Neural progenitor cell (in vitro differentiated cells): ENCODE data around the gene MAFF. TPM values are rescaled to one million over a fixed set of nuclear protein-coding genes. Genes with fewer than 3 reads are reported as not detected.
A peak's percentile ranks its signal among the peaks of the same experiment; 100 is the strongest.
"Not testable (repeated sequence)": the region's sequence is repeated elsewhere in the genome, so short reads cannot be mapped to it uniquely, and the experiment has no call there.

ENCODE experiments used
- DNase-seq: peaks from one replicate; pipeline ENCODE4 v3.0.0-alpha.2; 2016; ENCODE audit warnings: low spot score
- H2AFZ ChIP-seq: fragments of 200-600 bp; sonication (generic); replicated peaks from 2 replicates; pipeline ENCODE4 v1.6.1; 2016; ENCODE audit warnings: antibody characterized with exemption
- H3F3A ChIP-seq: fragments of 200-600 bp; sonication (generic); 2 replicates; pipeline ENCODE4 v1.6.1; 2016; ENCODE audit warnings: antibody characterized with exemption, low read depth
- H3K27ac ChIP-seq: fragments of 200-600 bp; sonication (generic); 2 replicates; pipeline ENCODE4 v1.5.1; 2016; ENCODE audit warnings: mild to moderate bottlenecking
- H3K27me3 ChIP-seq: fragments of 200-600 bp; sonication (generic); 2 replicates; pipeline ENCODE4 v1.6.1; 2016; ENCODE audit warnings: mild to moderate bottlenecking, moderate library complexity
- H3K36me3 ChIP-seq: fragments of 200-600 bp; sonication (generic); 2 replicates; pipeline ENCODE4 v1.5.1; 2016
- H3K4me1 ChIP-seq: fragments of 200-600 bp; sonication (generic); 2 replicates; pipeline ENCODE4 v1.6.1; 2016; ENCODE audit warnings: mixed run types
- H3K4me2 ChIP-seq: fragments of 200-600 bp; sonication (generic); 2 replicates; pipeline ENCODE4 v1.6.1; 2016
- H3K4me3 ChIP-seq: fragments of 200-600 bp; sonication (generic); 2 replicates; pipeline ENCODE4 v1.5.1; 2016
- H3K79me2 ChIP-seq: fragments of 200-600 bp; sonication (generic); 2 replicates; pipeline ENCODE4 v1.6.1; 2016; ENCODE audit warnings: low read depth
- H3K9ac ChIP-seq: fragments of 200-600 bp; sonication (generic); 2 replicates; pipeline ENCODE4 v1.6.1; 2016
- H3K9me3 ChIP-seq: fragments of 200-600 bp; sonication (generic); 2 replicates; pipeline ENCODE4 v1.5.1; 2016; ENCODE audit warnings: low read depth
- H4K20me1 ChIP-seq: fragments of 200-600 bp; sonication (generic); 2 replicates; pipeline ENCODE4 v1.6.1; 2016; ENCODE audit warnings: low read depth
- H3K27ac Mint-ChIP-seq: 3 replicates; pipeline ENCODE4 v1.8.0; 2021; ENCODE audit warnings: mixed read lengths
- H3K27me3 Mint-ChIP-seq: 2 replicates; pipeline ENCODE4 v1.8.0; 2022; ENCODE audit warnings: low read depth, mild to moderate bottlenecking, inconsistent platforms, moderate library complexity, mixed read lengths; ENCODE audit not compliant: insufficient read depth
- H3K36me3 Mint-ChIP-seq: 3 replicates; pipeline ENCODE4 v1.8.0; 2021; ENCODE audit warnings: mixed read lengths
- H3K4me1 Mint-ChIP-seq: 3 replicates; pipeline ENCODE4 v1.8.0; 2021; ENCODE audit warnings: mixed read lengths
- H3K4me3 Mint-ChIP-seq: 3 replicates; pipeline ENCODE4 v1.8.0; 2021; ENCODE audit warnings: mild to moderate bottlenecking, moderate library complexity, mixed read lengths
- H3K9me3 Mint-ChIP-seq: 3 replicates; pipeline ENCODE4 v1.8.0; 2020; ENCODE audit warnings: mixed read lengths
- CTCF ChIP-seq: fragments of 200-600 bp; sonication (generic); IDR thresholded peaks from 2 replicates; pipeline ENCODE4 v1.5.1; 2017; ENCODE audit warnings: antibody characterized with exemption, mild to moderate bottlenecking
- EZH2 ChIP-seq: fragments of 200-600 bp; sonication (generic); IDR thresholded peaks from 2 replicates; pipeline ENCODE4 v1.6.1; 2017; ENCODE audit warnings: antibody characterized with exemption, mild to moderate bottlenecking, moderate library complexity
- EZH2phosphoT487 ChIP-seq: fragments of 200-600 bp; sonication (generic); IDR thresholded peaks from 2 replicates; pipeline ENCODE4 v1.6.1; 2017; ENCODE audit warnings: antibody characterized with exemption
- total RNA-seq: library from RNA; depleted of rRNA; stranded (reverse); fragments of >200 nt; gene quantifications from 2 replicates; pipeline ENCODE4 v1.2.3, GENCODE V29; 2015; ENCODE audit warnings: low replicate concordance

Gene MAFF
- total RNA-seq, 1 donor from 2014 or later = 0.90 TPM

- Histone ChIP-seq H2AFZ (no peak overlapping the region), H3K27me3 (no peaks in the 10 kb centered on the region), H3K9me3 (no peaks in the 10 kb centered on the region), H3K4me2 (no peak overlapping the region), H3F3A (no peaks in the 10 kb centered on the region), H3K4me1 (peaks cover 7% of the 10 kb centered on the region), H3K36me3 (no peaks in the 10 kb centered on the region), H3K79me2 (no peaks in the 10 kb centered on the region), H3K9ac (no peak overlapping the region), H3K27ac (no peak overlapping the region), H3K4me3 (no peak overlapping the region), H4K20me1 (peaks cover 3% of the 10 kb centered on the region)
- Mint-ChIP-seq H3K4me1 (peaks cover 7% of the 10 kb centered on the region), H3K36me3 (peaks cover 33% of the 10 kb centered on the region), H3K9me3 (no peaks in the 10 kb centered on the region), H3K27me3 (no peaks in the 10 kb centered on the region), H3K4me3 (no peak overlapping the region), H3K27ac (no peak overlapping the region)
- DNase-seq = no peak
- TF ChIP-seq EZH2 = no peak
- no peak for TF ChIP-seq CTCF
- TF ChIP-seq EZH2phosphoT487 = no peak
Observed at GRCh38 chr22:38233427-38233826, 31.6 kb downstream of the MAFF start.

- not testable (repeated sequence) for H3K79me2 ChIP-seq, H3K9me3 ChIP-seq, H3K36me3 ChIP-seq, H3K4me1 ChIP-seq, H3K27me3 ChIP-seq, H3F3A ChIP-seq, H3K4me1 Mint-ChIP-seq, H2AFZ ChIP-seq, H3K4me2 ChIP-seq, DNase-seq, H3K9ac ChIP-seq, H3K4me3 ChIP-seq, H3K27me3 Mint-ChIP-seq, H3K9me3 Mint-ChIP-seq, H3K27ac Mint-ChIP-seq, H4K20me1 ChIP-seq, H3K27ac ChIP-seq, H3K4me3 Mint-ChIP-seq
- peaks cover 30% of the 10 kb centered on the region for H3K36me3 Mint-ChIP-seq
Observed at GRCh38 chr22:38233856-38234255, 32.1 kb downstream of the MAFF start.

GRCh38 chr22:38235240-38235850 is 33.6 kb downstream of the MAFF start:
- no peak overlapping the region for H3K4me2 ChIP-seq
- H3K27ac ChIP-seq = no peak overlapping the region
- peaks cover 8% of the 10 kb centered on the region for H3F3A ChIP-seq
- no peaks in the 10 kb centered on the region for H4K20me1 ChIP-seq
- H3K4me3 Mint-ChIP-seq = no peak overlapping the region
- DNase-seq = no peak
- peaks cover 5% of the 10 kb centered on the region for H3K4me1 ChIP-seq
- H3K79me2 ChIP-seq = no peaks in the 10 kb centered on the region
- peaks cover 17% of the 10 kb centered on the region for H3K4me1 Mint-ChIP-seq
- H2AFZ ChIP-seq = no peak overlapping the region
- H3K9ac ChIP-seq = no peak overlapping the region
- no peaks in the 10 kb centered on the region for H3K9me3 ChIP-seq
- no peak overlapping the region for H3K4me3 ChIP-seq
- H3K9me3 Mint-ChIP-seq = no peaks in the 10 kb centered on the region
- H3K36me3 ChIP-seq = no peaks in the 10 kb centered on the region
- H3K27ac Mint-ChIP-seq = peak overlapping the region; percentile 36
- H3K27me3 ChIP-seq = no peaks in the 10 kb centered on the region
- no peak for TF ChIP-seq EZH2
- no peak for TF ChIP-seq CTCF
- TF ChIP-seq EZH2phosphoT487 = no peak
- peaks cover 35% of the 10 kb centered on the region for H3K36me3 Mint-ChIP-seq
- no peaks in the 10 kb centered on the region for H3K27me3 Mint-ChIP-seq

GRCh38 chr22:38236786-38237185 is 35.0 kb downstream of the MAFF start:
- H3K9ac ChIP-seq = no peak overlapping the region
- Mint-ChIP-seq H3K9me3 (no peaks in the 10 kb centered on the region), H3K27me3 (no peaks in the 10 kb centered on the region), H3K36me3 (peaks cover 24% of the 10 kb centered on the region), H3K4me1 (peaks cover 27% of the 10 kb centered on the region), H3K4me3 (no peak overlapping the region), H3K27ac (no peak overlapping the region)
- no peak overlapping the region for H3K4me3 ChIP-seq
- H3K27me3 ChIP-seq = no peaks in the 10 kb centered on the region
- H4K20me1 ChIP-seq = no peaks in the 10 kb centered on the region
- H3K9me3 ChIP-seq = no peaks in the 10 kb centered on the region
- DNase-seq = no peak
- H3K4me2 ChIP-seq = no peak overlapping the region
- H3K36me3 ChIP-seq = no peaks in the 10 kb centered on the region
- H3F3A ChIP-seq = peaks cover 20% of the 10 kb centered on the region
- no peaks in the 10 kb centered on the region for H3K79me2 ChIP-seq
- peaks cover 13% of the 10 kb centered on the region for H3K4me1 ChIP-seq
- no peak overlapping the region for H3K27ac ChIP-seq
- H2AFZ ChIP-seq = no peak overlapping the region
- no peak for TF ChIP-seq CTCF
- TF ChIP-seq EZH2 = no peak
- no peak for TF ChIP-seq EZH2phosphoT487
